SK-N-DZ (cell line): ENCODE results near the gene SH3GLB2.
"Not testable (repeated sequence)": the region's sequence is repeated elsewhere in the genome, so short reads cannot be mapped to it uniquely, and the experiment has no call there.

Experiments
- DNase-seq: peaks from one replicate; pipeline ENCODE4 v3.0.0-alpha.2; 2015; ENCODE audit warnings: low spot score

SH3GLB2 gene

DNA sequence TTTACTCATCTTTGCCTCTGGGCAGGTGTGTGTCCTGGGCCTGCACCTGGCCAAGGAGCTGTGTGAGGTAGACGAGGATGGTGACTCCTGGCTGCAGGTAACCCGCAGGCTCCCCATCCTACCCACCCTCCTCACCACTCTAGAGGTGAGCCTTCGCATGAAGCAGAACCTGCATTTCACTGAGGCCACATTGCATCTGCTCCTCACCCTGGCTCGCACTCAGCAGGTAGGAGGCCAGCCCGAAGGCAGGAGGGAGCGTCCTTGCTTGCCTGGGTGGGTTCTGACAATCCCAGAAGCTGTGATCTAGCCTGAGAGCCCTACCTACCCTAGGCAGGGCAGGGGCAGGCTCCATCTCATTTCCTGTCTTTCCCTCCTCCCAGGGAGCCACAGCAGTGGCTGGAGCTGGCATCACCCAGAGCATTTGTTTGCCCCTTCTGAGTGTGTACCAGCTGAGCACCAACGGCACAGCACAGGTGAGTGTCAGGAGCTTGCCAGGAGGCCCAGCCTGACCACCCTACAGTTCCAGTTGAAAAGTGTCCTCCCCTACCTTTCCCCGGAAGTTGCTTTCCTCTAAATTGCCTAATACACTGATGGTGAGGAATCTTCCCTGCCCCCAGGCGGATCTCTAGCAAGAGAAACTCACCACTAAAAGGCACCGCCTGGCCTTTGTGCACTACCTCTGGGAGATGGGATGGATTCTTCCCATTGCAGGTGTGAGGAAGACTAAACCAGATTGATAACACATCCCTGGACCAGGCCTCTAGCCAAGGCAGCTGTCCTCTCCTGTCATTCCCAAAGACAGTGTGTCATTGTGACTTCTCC, 26.4 kb downstream of the SH3GLB2 start:
- DNase-seq, result no peak

GRCh38 chr9:128999581-129000206, 28.4 kb downstream of the SH3GLB2 start:
- no peak for DNase-seq

DNA sequence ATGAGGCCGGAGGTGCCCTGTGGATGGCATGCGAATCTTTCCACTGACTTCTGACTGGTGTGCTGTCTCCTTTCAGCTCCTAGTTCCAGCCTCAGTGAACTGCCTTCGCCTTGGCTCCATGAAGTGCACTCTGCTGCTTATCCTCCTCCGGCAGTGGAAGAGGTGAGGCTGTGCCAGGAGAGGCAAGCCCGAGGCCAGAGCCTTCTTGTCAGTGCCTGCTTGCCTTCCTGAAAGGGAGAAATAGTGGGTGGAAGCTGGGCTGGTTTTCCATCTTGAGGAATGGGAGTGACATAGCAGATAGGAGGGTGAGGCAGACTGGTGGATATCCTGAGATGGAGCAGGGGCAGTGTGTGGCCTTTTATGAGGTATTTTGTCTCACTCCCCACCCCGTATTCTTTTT, 29.7 kb downstream of the SH3GLB2 start:
- no peak for DNase-seq

DNA sequence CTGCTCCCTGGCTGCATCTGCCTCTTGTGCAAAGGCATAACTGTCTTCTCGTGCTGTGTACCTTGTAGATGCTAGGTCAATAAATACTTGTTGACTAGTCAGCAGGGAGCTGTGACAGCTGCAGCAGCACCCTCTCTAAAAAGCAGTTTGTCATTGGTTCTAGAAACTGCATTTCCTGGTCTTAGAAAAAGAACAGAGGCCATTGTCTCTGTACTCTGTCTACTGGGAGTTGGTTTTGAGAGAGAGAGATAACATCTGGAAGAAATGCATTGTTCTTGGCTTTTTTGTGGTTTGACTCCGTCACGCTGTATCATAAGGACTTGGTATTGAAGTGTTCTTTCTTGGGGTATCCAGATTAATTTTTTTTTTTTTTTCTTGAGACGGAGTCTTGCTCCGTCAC, 32.3 kb downstream of the SH3GLB2 start:
- no peak for DNase-seq

- DNase-seq, result no peak
Observed at GRCh38 chr9:128992995-128993394, 35.1 kb downstream of the SH3GLB2 start.

GRCh38 chr9:128987805-128988204, 40.3 kb downstream of the SH3GLB2 start:
- DNase-seq, result no peak

GRCh38 chr9:128986671-128987070, 41.5 kb downstream of the SH3GLB2 start:
- DNase-seq, result no peak

DNA sequence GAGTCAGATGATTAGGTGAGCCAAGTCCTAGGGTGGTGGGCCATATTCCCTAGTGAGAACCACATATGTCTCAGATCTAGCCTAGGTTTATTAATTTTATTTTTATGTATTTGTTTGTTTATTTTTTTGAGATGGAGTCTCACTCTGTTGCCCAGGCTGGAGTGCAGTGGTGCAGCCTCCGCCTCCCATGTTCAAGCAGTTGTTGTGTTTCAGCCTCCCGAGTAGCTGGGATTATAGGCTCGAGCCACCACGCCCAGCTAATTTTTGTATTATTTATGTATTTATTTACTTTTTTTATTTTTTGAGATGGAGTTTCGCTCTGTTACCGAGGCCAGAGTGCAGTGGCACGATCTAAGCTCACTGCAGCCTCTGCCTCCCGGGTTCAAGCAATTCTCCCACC, 44.6 kb downstream of the SH3GLB2 start:
- DNase-seq, result no peak

- DNase-seq, result no peak
Observed at GRCh38 chr9:128979111-128979510, 49.0 kb downstream of the SH3GLB2 start.

DNA sequence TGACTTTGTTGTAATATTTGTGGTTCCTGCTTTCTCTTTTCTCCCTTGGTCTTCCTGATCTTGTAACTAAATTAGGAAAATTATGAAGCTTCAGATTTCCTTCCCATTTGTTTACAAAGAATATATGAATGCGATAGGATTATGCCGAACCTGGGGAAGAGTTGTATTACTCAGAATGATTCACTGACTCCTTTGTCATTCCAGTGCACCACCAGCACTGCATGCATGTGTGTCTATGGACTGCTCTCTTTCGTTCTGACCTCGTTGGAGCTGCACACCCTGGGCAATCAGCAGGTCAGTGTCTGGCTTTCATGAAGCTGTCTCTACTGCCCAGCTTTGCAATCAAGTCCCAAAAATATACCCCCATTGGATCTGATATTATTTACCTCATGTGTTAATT, 55.2 kb downstream of the SH3GLB2 start:
- DNase-seq, result no peak

DNA sequence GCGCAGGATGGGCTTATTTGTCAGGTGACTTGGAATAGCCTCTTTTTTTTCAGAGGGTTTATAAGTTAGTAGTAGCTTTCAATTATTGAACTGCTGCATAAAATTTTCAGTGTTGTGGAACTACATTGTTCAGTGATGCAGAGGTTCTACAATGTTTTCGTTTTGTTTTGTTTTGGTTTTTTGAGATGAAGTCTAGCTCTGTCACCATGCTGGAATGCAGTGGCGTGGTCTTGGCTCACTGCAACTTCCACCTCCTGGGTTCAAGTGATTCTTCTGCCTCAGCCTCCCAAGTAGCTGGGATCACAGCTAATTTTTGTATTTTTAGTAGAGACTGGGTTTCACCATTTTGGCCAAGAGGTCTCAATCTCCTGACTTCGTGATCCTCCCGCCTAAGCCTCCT, 58.6 kb downstream of the SH3GLB2 start:
- no peak for DNase-seq

DNA sequence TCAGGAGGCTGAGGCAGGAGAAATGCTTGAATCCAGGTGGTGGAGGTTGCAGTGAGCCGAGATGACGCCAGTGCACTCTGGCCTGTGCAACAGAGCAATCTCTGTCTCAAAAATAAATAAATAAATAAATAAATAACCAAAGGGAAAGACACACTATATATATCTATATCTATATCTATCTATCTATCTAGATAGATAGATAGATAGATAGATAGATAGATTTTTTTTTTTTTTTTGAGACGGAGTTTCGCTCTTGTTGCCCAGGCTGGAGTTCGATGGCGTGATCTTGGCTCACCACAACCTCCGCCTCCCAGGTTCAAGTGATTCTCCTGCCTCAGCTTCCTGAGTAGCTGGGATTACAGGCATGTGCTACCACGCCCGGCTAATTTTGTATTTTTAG, 66.7 kb downstream of the SH3GLB2 start:
- not testable (repeated sequence) for DNase-seq
